Measurements from ENCODE around the gene KLHL41. TPM values are rescaled to one million over a fixed set of nuclear protein-coding genes. Genes with fewer than 3 reads are reported as not detected.
A peak's percentile ranks its signal among the peaks of the same experiment; 100 is the strongest.
"Not testable (repeated sequence)": the region's sequence is repeated elsewhere in the genome, so short reads cannot be mapped to it uniquely, and the experiment has no call there.

KLHL41 gene
- total RNA-seq, 2 experiments from 2014 or later = 0.08 TPM; not detected in 1

- H3K4me1 Mint-ChIP-seq = no peaks in the 10 kb centered on the region
- POLR2A ChIA-PET = interaction anchor here (0.7 kb wide), 1 partner anchor 22 kb away, joined by 3 read pairs; no protein-coding TSS in a partner anchor
Measured at GRCh38 chr2:169562519-169562918, 53.0 kb downstream of the KLHL41 start.

GRCh38 chr2:169565686-169566085 is 56.2 kb downstream of the KLHL41 start:
- H3K27me3 Mint-ChIP-seq = no peaks in the 10 kb centered on the region
- H3K9me3 Mint-ChIP-seq = peaks cover 4% of the 10 kb centered on the region
- H3K36me3 Mint-ChIP-seq (ENCODE audit: low read depth) = peaks cover 37% of the 10 kb centered on the region
- H3K27ac Mint-ChIP-seq = no peak overlapping the region
- no peak overlapping the region for H3K4me3 Mint-ChIP-seq
- ChIA-PET CTCF (no interaction called here), POLR2A (no interaction called here)
- no peak for DNase-seq
- H3K4me1 Mint-ChIP-seq = peaks cover 11% of the 10 kb centered on the region

More at GRCh38 chr2:169562519-169562918, 53.0 kb downstream of the KLHL41 start:
- no peak for DNase-seq
- Mint-ChIP-seq H3K36me3 (ENCODE audit: low read depth) (peaks cover 35% of the 10 kb centered on the region), H3K27ac (no peak overlapping the region), H3K27me3 (no peaks in the 10 kb centered on the region), H3K4me3 (no peak overlapping the region), H3K9me3 (peaks cover 4% of the 10 kb centered on the region)
- CTCF ChIA-PET = interaction anchor here (1.0 kb wide), 1 partner anchor 10 kb away, joined by 4 read pairs; no protein-coding TSS in a partner anchor

- no peak overlapping the region for H3K4me3 Mint-ChIP-seq
- H3K9me3 Mint-ChIP-seq = no peaks in the 10 kb centered on the region
- H3K36me3 Mint-ChIP-seq (ENCODE audit: low read depth) = peaks cover 23% of the 10 kb centered on the region
- ChIA-PET POLR2A (no interaction called here), CTCF (no interaction called here)
- H3K27me3 Mint-ChIP-seq = no peaks in the 10 kb centered on the region
- DNase-seq = no peak
- no peak overlapping the region for H3K27ac Mint-ChIP-seq
- peaks cover 26% of the 10 kb centered on the region for H3K4me1 Mint-ChIP-seq
Measured at GRCh38 chr2:169569948-169570347, 60.4 kb downstream of the KLHL41 start.

DNA sequence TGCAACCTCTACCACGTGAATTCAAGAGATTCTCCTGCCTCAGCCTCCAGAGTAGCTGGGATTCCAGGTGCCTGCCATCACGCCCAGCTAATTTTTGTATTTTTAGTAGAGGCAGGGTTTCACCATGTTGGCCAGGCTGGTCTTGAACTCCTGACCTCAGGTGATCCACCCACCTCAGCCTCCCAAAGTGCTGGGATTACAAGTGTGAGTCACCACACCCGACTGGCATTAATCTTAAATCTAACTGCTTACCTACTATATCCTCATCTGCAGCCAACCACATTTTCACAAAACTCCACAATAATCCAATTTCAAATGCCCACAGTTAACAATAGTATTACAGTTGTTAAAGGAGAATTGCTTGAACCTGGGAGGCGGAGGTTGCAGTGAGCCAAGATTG is 61.2 kb downstream of the KLHL41 start:
- POLR2A ChIA-PET, H3K27ac Mint-ChIP-seq, H3K9me3 Mint-ChIP-seq, H3K27me3 Mint-ChIP-seq, DNase-seq, H3K4me3 Mint-ChIP-seq: not testable (repeated sequence)
- Mint-ChIP-seq H3K4me1 (peaks cover 26% of the 10 kb centered on the region), H3K36me3 (ENCODE audit: low read depth) (peaks cover 18% of the 10 kb centered on the region)
- CTCF ChIA-PET = interaction anchor here (0.6 kb wide), 2 partner anchors 48 to 183 kb away, joined by 3 read pairs; no protein-coding TSS in a partner anchor

- ChIA-PET POLR2A (no interaction called here), CTCF (interaction anchor here (1.6 kb wide), 1 partner anchor 9 kb away, joined by 4 read pairs; no protein-coding TSS in a partner anchor)
- H3K27me3 Mint-ChIP-seq = peaks cover 2% of the 10 kb centered on the region
- no peaks in the 10 kb centered on the region for H3K9me3 Mint-ChIP-seq
- H3K36me3 Mint-ChIP-seq (ENCODE audit: low read depth) = peaks cover 15% of the 10 kb centered on the region
- DNase-seq = no peak
- H3K4me3 Mint-ChIP-seq = no peak overlapping the region
- no peak overlapping the region for H3K27ac Mint-ChIP-seq
- peaks cover 26% of the 10 kb centered on the region for H3K4me1 Mint-ChIP-seq
Measured at GRCh38 chr2:169571571-169571970, 62.1 kb downstream of the KLHL41 start.

DNA sequence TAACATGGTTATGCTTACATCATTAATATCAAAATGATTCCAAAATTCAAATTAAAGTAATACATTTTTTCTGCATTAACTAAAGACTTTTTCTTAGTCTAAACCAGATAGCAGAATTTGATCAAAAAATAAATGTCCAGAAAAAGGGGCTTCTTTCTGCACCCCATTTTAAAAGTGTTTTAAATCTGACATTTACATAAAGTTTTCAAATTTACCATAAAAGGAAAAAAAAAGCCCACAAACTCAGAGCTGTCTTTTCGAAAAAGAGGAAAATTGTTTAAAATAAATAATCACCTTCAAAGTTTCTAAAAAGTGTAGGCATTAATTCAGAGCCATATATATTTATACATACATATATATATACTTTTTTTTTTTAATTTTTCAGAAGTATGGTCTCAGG is 62.7 kb downstream of the KLHL41 start:
- peaks cover 2% of the 10 kb centered on the region for H3K27me3 Mint-ChIP-seq
- DNase-seq = no peak
- no peak overlapping the region for H3K27ac Mint-ChIP-seq
- H3K36me3 Mint-ChIP-seq (ENCODE audit: low read depth) = peaks cover 15% of the 10 kb centered on the region
- no peaks in the 10 kb centered on the region for H3K9me3 Mint-ChIP-seq
- H3K4me3 Mint-ChIP-seq = no peak overlapping the region
- peaks cover 26% of the 10 kb centered on the region for H3K4me1 Mint-ChIP-seq
- CTCF ChIA-PET = interaction anchor here (1.2 to 1.6 kb wide), 2 partner anchors 10 to 16 kb away, joined by 3 to 4 read pairs; no protein-coding TSS in a partner anchor
- POLR2A ChIA-PET = no interaction called here

GRCh38 chr2:169572821-169573159 is 63.3 kb downstream of the KLHL41 start:
- H3K27me3 Mint-ChIP-seq = peaks cover 5% of the 10 kb centered on the region

GRCh38 chr2:169573160-169573973 is 63.9 kb downstream of the KLHL41 start, which contains the start of gene FASTKD1:
Gene FASTKD1, minus strand, starts transcription at chr2:169573865. Its CDS starts 1,836 bp downstream, at chr2:169572029.
- POLR2A ChIA-PET = no interaction called here
- Mint-ChIP-seq H3K9me3 (no peaks in the 10 kb centered on the region), H3K4me3 (peak within 1 kb of the TSS; percentile 93), H3K4me1 (peaks cover 26% of the 10 kb centered on the region), H3K36me3 (ENCODE audit: low read depth) (peaks cover 15% of the 10 kb centered on the region), H3K27me3 (peaks cover 6% of the 10 kb centered on the region), H3K27ac (peak within 1 kb of the TSS; percentile 86)
- CTCF ChIA-PET = interaction anchor here (0.6 to 1.6 kb wide), 5 partner anchors 10 to 222 kb away, joined by 3 to 5 read pairs (median 3); partner anchors contain the start of gene PPIG
- peak; percentile 90 for DNase-seq

More at GRCh38 chr2:169572821-169573159, 63.3 kb downstream of the KLHL41 start:
- ChIA-PET CTCF (interaction anchor here (1.2 to 1.6 kb wide), 4 partner anchors 10 to 17 kb away, joined by 3 to 5 read pairs (median 4); no protein-coding TSS in a partner anchor), POLR2A (no interaction called here)
- peak overlapping the region; percentile 93 for H3K4me3 Mint-ChIP-seq
- H3K9me3 Mint-ChIP-seq = no peaks in the 10 kb centered on the region
- peak overlapping the region; percentile 86 for H3K27ac Mint-ChIP-seq
- no peak for DNase-seq
- H3K36me3 Mint-ChIP-seq (ENCODE audit: low read depth) = peaks cover 15% of the 10 kb centered on the region
- peaks cover 26% of the 10 kb centered on the region for H3K4me1 Mint-ChIP-seq

DNA sequence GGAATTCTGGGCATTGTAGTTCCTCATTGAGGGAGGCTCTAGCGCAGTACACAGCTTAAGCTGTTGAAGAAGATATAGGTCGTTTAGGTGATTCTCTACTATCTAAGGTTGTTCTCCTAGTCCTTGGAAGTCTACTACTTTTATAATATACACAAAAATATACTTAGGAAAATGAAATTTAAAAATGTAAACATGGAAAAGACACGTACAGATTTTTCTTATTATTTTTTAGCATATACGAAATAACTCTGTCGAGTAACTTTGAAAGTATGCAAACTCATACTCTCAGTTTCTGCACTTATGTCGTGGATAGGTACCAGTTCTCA is 64.4 kb downstream of the KLHL41 start:
- CTCF ChIA-PET = interaction anchor here (1.2 to 1.6 kb wide), 3 partner anchors 10 to 16 kb away, joined by 3 to 5 read pairs (median 4); partner anchors contain the start of gene PPIG

DNA sequence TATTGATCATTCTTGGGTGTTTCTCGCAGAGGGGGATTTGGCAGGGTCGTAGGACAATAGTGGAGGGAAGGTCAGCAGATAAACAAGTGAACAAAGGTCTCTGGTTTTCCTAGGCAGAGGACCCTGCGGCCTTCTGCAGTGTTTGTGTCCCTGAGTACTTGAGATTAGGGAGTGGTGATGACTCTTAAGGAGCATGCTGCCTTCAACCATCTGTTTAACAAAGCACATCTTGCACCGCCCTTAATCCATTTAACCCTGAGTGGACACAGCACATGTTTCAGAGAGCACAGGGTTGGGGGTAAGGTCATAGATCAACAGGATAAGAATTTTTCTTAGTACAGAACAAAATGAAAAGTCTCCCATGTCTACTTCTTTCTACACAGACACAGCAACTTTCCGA is 65.0 kb downstream of the KLHL41 start:
- Mint-ChIP-seq H3K36me3 (ENCODE audit: low read depth) (peaks cover 11% of the 10 kb centered on the region), H3K4me1 (peaks cover 23% of the 10 kb centered on the region)
- DNase-seq, H3K27ac Mint-ChIP-seq, POLR2A ChIA-PET, H3K27me3 Mint-ChIP-seq, H3K9me3 Mint-ChIP-seq, H3K4me3 Mint-ChIP-seq: not testable (repeated sequence)
- CTCF ChIA-PET = interaction anchor here (1.5 kb wide), 1 partner anchor 9 kb away, joined by 3 read pairs; the partner anchor contains the start of gene PPIG

More for the DNA sequence above, 64.4 kb downstream of the KLHL41 start:
- POLR2A ChIA-PET = no interaction called here
- peaks cover 15% of the 10 kb centered on the region for H3K36me3 Mint-ChIP-seq (ENCODE audit: low read depth)
- peaks cover 26% of the 10 kb centered on the region for H3K4me1 Mint-ChIP-seq
- peak overlapping the region; percentile 93 for H3K4me3 Mint-ChIP-seq
- no peak for DNase-seq
- H3K9me3 Mint-ChIP-seq = no peaks in the 10 kb centered on the region
- peak overlapping the region; percentile 86 for H3K27ac Mint-ChIP-seq
- peaks cover 6% of the 10 kb centered on the region for H3K27me3 Mint-ChIP-seq

- H3K27ac Mint-ChIP-seq; DNase-seq; H3K27me3 Mint-ChIP-seq; H3K36me3 Mint-ChIP-seq (ENCODE audit: low read depth); H3K4me3 Mint-ChIP-seq; H3K9me3 Mint-ChIP-seq; CTCF ChIA-PET; POLR2A ChIA-PET: not testable (repeated sequence)
- peaks cover 17% of the 10 kb centered on the region for H3K4me1 Mint-ChIP-seq
Measured at GRCh38 chr2:169575264-169575663, 65.8 kb downstream of the KLHL41 start.

All from activated CD4-positive, alpha-beta T cell treated with anti-CD3 and anti-CD28 coated beads, Interleukin-2, amount 10 ng/mL, durations not matched to agents 7 days and 5 days (primary cell).